K562 (cell line): ENCODE data around the gene SLC35D2. TPM values are rescaled to one million over a fixed set of nuclear protein-coding genes. Genes with fewer than 3 reads are reported as not detected.
A peak's percentile ranks its signal among the peaks of the same experiment; 100 is the strongest.

Experiments
- ATAC-seq: fragments of 200-7000 bp; cut with Tn5 transposase; 3 replicates; pipeline ENCODE4 v1.9.1; 2020; ENCODE audit warnings: moderate library complexity
- BruUV-seq: library from RNA; stranded (reverse); fragments of 400-500 nt; replicated peaks from 2 replicates; lab custom pipeline; 2021; lab: Mats Ljungman, UMichigan
- CTCF ChIA-PET: fragments of 300-600 bp; formaldehyde crosslinking; extraction: SDS; loops from one replicate; lab custom pipeline; 2021; ENCODE audit warnings: low intra/inter-chr PET ratio; lab: Yijun Ruan, JAX
- POLR2A ChIA-PET: fragments of 300-600, 350-650 bp; sonication (Branson Sonifier 250); formaldehyde crosslinking; extraction: SDS; loops from one replicate; lab custom pipeline; 2021; ENCODE audit warnings: antibody characterized with exemption, inconsistent platforms; lab: Yijun Ruan, JAX
- DNase-seq, 4 experiments: peaks; one replicate each; pipeline versions ENCODE4 v3.0.0 to v3.0.0-alpha.2; 2011 to 2018; ENCODE audit warnings: low spot score in 3 of 4, mixed read lengths in 3 of 4; ENCODE audit errors: extremely low read depth in 1 of 4
- FAIRE-seq: peaks from 2 replicates; lab custom pipeline; 2011; peaks lifted over from hg19 to GRCh38; lab: Jason Lieb, UNC
- H2AFZ ChIP-seq: 2 replicates; pipeline ENCODE4 v1.6.0; 2011; ENCODE audit warnings: low read depth, low read length, control low read depth, inconsistent platforms
- H3K27ac ChIP-seq: fragments of 200-600 bp; 3 replicates; pipeline ENCODE4 v1.8.0; 2011; ENCODE audit warnings: low read depth, mild to moderate bottlenecking, control low read depth, inconsistent platforms, low read length, moderate library complexity, mixed read lengths; ENCODE audit errors: extremely low read depth
- H3K27me3 ChIP-seq, 2 experiments: fragments of 300-600 bp in 1 of 2; 2 replicates in 1 of 2; 3 replicates in 1 of 2; pipeline versions ENCODE4 v1.6.0 to v1.8.0; 2011; ENCODE audit warnings: inconsistent platforms in 2 of 2, low read length in 2 of 2, mild to moderate bottlenecking in 1 of 2, mixed read lengths in 1 of 2, moderate library complexity in 1 of 2; ENCODE audit not compliant: control insufficient read depth in 2 of 2, insufficient read depth in 2 of 2
- H3K36me3 ChIP-seq: fragments of 300-600 bp; 3 replicates; pipeline ENCODE4 v1.8.0; 2011; ENCODE audit warnings: mild to moderate bottlenecking, low read length, inconsistent platforms; ENCODE audit not compliant: control insufficient read depth, insufficient read depth
- H3K4me1 ChIP-seq, 2 experiments: fragments of 200-600 bp in 1 of 2; replicated peaks in 1 of 2; 2 replicates in 1 of 2; 3 replicates in 1 of 2; pipeline versions ENCODE4 v1.5.1 to v1.8.0; 2011; ENCODE audit warnings: inconsistent platforms in 2 of 2, low read length in 2 of 2, mild to moderate bottlenecking in 1 of 2, mixed read lengths in 1 of 2, moderate library complexity in 1 of 2; ENCODE audit not compliant: control insufficient read depth in 2 of 2, insufficient read depth in 2 of 2
- H3K4me2 ChIP-seq: 2 replicates; pipeline ENCODE4 v1.6.1; 2011; ENCODE audit warnings: low read length, control low read depth, inconsistent platforms, mixed read lengths; ENCODE audit not compliant: insufficient read depth
- H3K4me3 ChIP-seq: fragments of 200-600 bp; sonication (generic), shearing (Covaris generic); 2 replicates; pipeline ENCODE4 v1.5.1; 2016; ENCODE audit warnings: control low read depth, inconsistent platforms
- H3K79me2 ChIP-seq: fragments of 200-600 bp; 3 replicates; pipeline ENCODE4 v1.8.0; 2011; ENCODE audit warnings: low read length, inconsistent platforms; ENCODE audit not compliant: control insufficient read depth, insufficient read depth
- H3K9ac ChIP-seq, 2 experiments: 2 replicates each; pipeline versions ENCODE4 v1.6.0 to v1.6.1; 2011; ENCODE audit warnings: low read depth in 2 of 2, low read length in 2 of 2, control low read depth in 1 of 2, inconsistent platforms in 1 of 2, mild to moderate bottlenecking in 1 of 2, mixed read lengths in 1 of 2; ENCODE audit not compliant: insufficient read depth in 1 of 2
- H3K9me1 ChIP-seq: one replicate; pipeline ENCODE4 v1.6.0; 2011; ENCODE audit warnings: inconsistent platforms, mild to moderate bottlenecking, low read length, moderate library complexity; ENCODE audit not compliant: control insufficient read depth, insufficient read depth
- H3K9me3 ChIP-seq: replicated peaks from 2 replicates; pipeline ENCODE4 v1.5.1; 2011; ENCODE audit warnings: low read depth, low read length, inconsistent platforms; ENCODE audit not compliant: control insufficient read depth, insufficient read depth
- H4K20me1 ChIP-seq: replicated peaks from 2 replicates; pipeline ENCODE4 v1.6.1; 2011; ENCODE audit warnings: low read length, inconsistent platforms, mixed read lengths; ENCODE audit not compliant: control insufficient read depth, insufficient read depth
- ESRRB ChIP-seq: fragments of 250-450 bp; sonication (Bioruptor Pico); IDR thresholded peaks from 2 replicates; pipeline ENCODE4 v1.5.0; 2020; ENCODE audit warnings: mild to moderate bottlenecking, moderate library complexity, borderline replicate concordance
- RBM34 ChIP-seq: fragments of 200-400 bp; formaldehyde crosslinking; IDR thresholded peaks from 2 replicates; pipeline ENCODE4 v1.6.1; 2018; ENCODE audit warnings: low read length, borderline replicate concordance; ENCODE audit not compliant: insufficient read depth
- ZNF12 ChIP-seq: sonication (generic); formaldehyde crosslinking; IDR thresholded peaks from 2 replicates; pipeline ENCODE4 v1.4.0; 2020; ENCODE audit warnings: mild to moderate bottlenecking, missing genetic modification reagents
- ZNF263 ChIP-seq: sonication (generic); formaldehyde crosslinking; IDR thresholded peaks from 2 replicates; pipeline ENCODE4 v1.8.0; 2022; ENCODE audit warnings: mild to moderate bottlenecking, missing genetic modification reagents, borderline replicate concordance
- ZNF77 ChIP-seq: fragments of 250-450 bp; sonication (Bioruptor Pico); IDR thresholded peaks from 2 replicates; pipeline ENCODE4 v1.5.0; 2020
- WGBS: fragments of 100-300 bp; shearing (Covaris generic); methylation state at CpG from one replicate; pipeline ENCODE4 v1.1.6; 2016; ENCODE audit warnings: low coverage, mixed read lengths; ENCODE audit not compliant: insufficient coverage; ENCODE audit errors: missing lambda C conversion rate; 5-methylcytosine and 5-hydroxymethylcytosine counted together
- in situ Hi-C: fragments of 300-500 bp; cut with MboI; formaldehyde crosslinking; loops from 4 replicates; pipeline ENCODE4 v1.15.0; 2018; ENCODE audit warnings: inconsistent platforms, mixed read lengths
- intact Hi-C: fragments of 100-400 bp; cut with micrococcal nuclease; formaldehyde crosslinking; loops from 2 replicates; pipeline ENCODE4 v1.14.2; 2022
- polyA plus RNA-seq, 8 experiments: library from polyadenylated mRNA; depleted of rRNA in 4 of 8; stranded (reverse) in 5 of 8; unstranded in 3 of 8; fragments of >200 nt; fragmentation: Nextera tagmentation in 2 of 8; fragmentation: Illumina TruSeq in 1 of 8; extraction: Ambion mirVana in 2 of 8; extraction: Trizol in 1 of 8; gene quantifications; 2 replicates each; pipeline versions ENCODE4 v1.2.1 to v1.2.3, GENCODE V29; 2011 to 2014; ENCODE audit warnings: inconsistent platforms in 1 of 8, missing spikeins in 1 of 8
- total RNA-seq, 7 experiments: library from RNA; depleted of rRNA in 6 of 7; stranded (reverse); fragments of >200 nt in 6 of 7; fragmentation: Illumina TruSeq in 2 of 7; extraction: Trizol in 2 of 7; gene quantifications; 2 replicates each; pipeline versions ENCODE4 v1.2.1 to v1.2.3, GENCODE V29; 2011 to 2021; ENCODE audit warnings: low replicate concordance in 1 of 7
- TF ChIP-seq, protein P1 (sequence below): fragments of 250-450 bp; sonication (Bioruptor Pico); IDR thresholded peaks from 2 replicates; pipeline ENCODE4 v1.4.0; 2020; ENCODE audit warnings: mild to moderate bottlenecking, moderate library complexity, borderline replicate concordance

SLC35D2 gene
- total and polyA plus RNA-seq, 9 of the 15 experiments (the other 6 are each of a cell fraction or from before 2014, with no cell fraction given), result 2.9 to 14.9 (median 11.7) TPM

DNA sequence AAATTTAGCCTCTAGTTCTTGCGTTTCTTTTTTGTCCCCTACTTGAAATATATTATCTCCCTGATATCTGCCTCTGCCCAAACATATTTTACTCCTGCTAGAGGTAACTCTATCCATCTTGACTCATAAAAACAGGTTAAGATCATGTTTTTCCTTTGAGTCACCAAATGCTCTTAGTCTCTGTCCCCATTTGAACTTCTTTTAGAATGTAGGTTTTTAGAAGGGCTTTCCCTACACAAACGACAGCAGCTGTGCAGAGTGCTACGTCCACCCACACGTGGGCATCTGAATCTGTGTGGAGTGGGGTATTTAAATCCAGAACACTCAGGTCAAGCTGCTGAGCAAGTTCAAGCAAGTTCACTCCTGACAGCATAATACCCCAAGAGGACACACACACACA, 83.7 kb downstream of the SLC35D2 start:
- ChIA-PET CTCF (no interaction called here), POLR2A (interaction anchor here (1.4 kb wide), 1 partner anchor 33 kb away, joined by 3 read pairs; no protein-coding TSS in a partner anchor)
- H3K79me2 ChIP-seq, result no peaks in the 10 kb centered on the region
- in situ Hi-C loops, result no loop called here
- H3K9me1 ChIP-seq, result no peaks in the 10 kb centered on the region
- WGBS, result 16% methylated on average over 4 of the region's 4 CpGs
- no peak for DNase-seq
- H4K20me1 ChIP-seq, result no peaks in the 10 kb centered on the region
- H2AFZ ChIP-seq, result no peak overlapping the region
- H3K27me3 ChIP-seq, result no peaks in the 10 kb centered on the region
- intact Hi-C loops, result no loop called here
- no peak overlapping the region for H3K4me3 ChIP-seq
- no peak overlapping the region for H3K27ac ChIP-seq
- no peak for ATAC-seq
- no TSS peak for BruUV-seq
- H3K4me2 ChIP-seq, result no peak overlapping the region
- TF ChIP-seq ZNF263 (CRISPR knock-in tag) (no peak), ZNF77 (CRISPR knock-in tag) (no peak), ESRRB (no peak), RBM34 (no peak), ZNF12 (CRISPR knock-in tag) (no peak)
- TF ChIP-seq, protein P1, sequence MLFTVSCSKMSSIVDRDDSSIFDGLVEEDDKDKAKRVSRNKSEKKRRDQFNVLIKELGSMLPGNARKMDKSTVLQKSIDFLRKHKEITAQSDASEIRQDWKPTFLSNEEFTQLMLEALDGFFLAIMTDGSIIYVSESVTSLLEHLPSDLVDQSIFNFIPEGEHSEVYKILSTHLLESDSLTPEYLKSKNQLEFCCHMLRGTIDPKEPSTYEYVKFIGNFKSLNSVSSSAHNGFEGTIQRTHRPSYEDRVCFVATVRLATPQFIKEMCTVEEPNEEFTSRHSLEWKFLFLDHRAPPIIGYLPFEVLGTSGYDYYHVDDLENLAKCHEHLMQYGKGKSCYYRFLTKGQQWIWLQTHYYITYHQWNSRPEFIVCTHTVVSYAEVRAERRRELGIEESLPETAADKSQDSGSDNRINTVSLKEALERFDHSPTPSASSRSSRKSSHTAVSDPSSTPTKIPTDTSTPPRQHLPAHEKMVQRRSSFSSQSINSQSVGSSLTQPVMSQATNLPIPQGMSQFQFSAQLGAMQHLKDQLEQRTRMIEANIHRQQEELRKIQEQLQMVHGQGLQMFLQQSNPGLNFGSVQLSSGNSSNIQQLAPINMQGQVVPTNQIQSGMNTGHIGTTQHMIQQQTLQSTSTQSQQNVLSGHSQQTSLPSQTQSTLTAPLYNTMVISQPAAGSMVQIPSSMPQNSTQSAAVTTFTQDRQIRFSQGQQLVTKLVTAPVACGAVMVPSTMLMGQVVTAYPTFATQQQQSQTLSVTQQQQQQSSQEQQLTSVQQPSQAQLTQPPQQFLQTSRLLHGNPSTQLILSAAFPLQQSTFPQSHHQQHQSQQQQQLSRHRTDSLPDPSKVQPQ (CRISPR knock-in tag), result no peak
- H3K9me3 ChIP-seq, result no peaks in the 10 kb centered on the region
- FAIRE-seq, result peak; percentile 76
- no peaks in the 10 kb centered on the region; a peak in 1 of 5 replicates for H3K4me1 ChIP-seq
- H3K9ac ChIP-seq, result no peak overlapping the region
- H3K36me3 ChIP-seq, result no peaks in the 10 kb centered on the region
